Mucosa of descending colon (tissue), 3 donors: Measurements from ENCODE around the gene SSC4D. TPM values are rescaled to one million over a fixed set of nuclear protein-coding genes. Genes with fewer than 3 reads are reported as not detected.
"Not testable (repeated sequence)": the region's sequence is repeated elsewhere in the genome, so short reads cannot be mapped to it uniquely, and the experiment has no call there.

ENCODE experiments used
- ATAC-seq: fragments of 200-7000 bp; cut with Tn5 transposase; one replicate; pipeline ENCODE4 v1.9.1; 2020; ENCODE audit warnings: mild to moderate bottlenecking, moderate library complexity
- DNase-seq, 3 donors: peaks; one replicate each; pipeline ENCODE4 v3.0.0-alpha.2; 2020
- H3K36me3 ChIP-seq: fragments of 200-600 bp; one replicate; pipeline ENCODE4 v1.8.0; 2021; ENCODE audit warnings: low read depth, mild to moderate bottlenecking
- H3K4me1 ChIP-seq: fragments of 200-600 bp; one replicate; pipeline ENCODE4 v1.8.0; 2021; ENCODE audit warnings: low read depth, mild to moderate bottlenecking
- H3K4me3 ChIP-seq: fragments of 200-600 bp; one replicate; pipeline ENCODE4 v1.8.0; 2021; ENCODE audit warnings: mild to moderate bottlenecking
- H3K9me3 ChIP-seq: fragments of 200-600 bp; one replicate; pipeline ENCODE4 v1.8.0; 2021; ENCODE audit warnings: mild to moderate bottlenecking
- CTCF ChIP-seq: fragments of 200-600 bp; IDR thresholded peaks from one replicate; pipeline ENCODE4 v1.8.0; 2022; ENCODE audit warnings: antibody characterized with exemption, mild to moderate bottlenecking
- intact Hi-C, 2 donors: fragments of 100-400 bp; cut with DNase I in 1 of 2; cut with micrococcal nuclease in 1 of 2; formaldehyde crosslinking; loops; one replicate each; pipeline versions ENCODE4 v1.11.0 to v1.11.1; 2022; cut with DNase I, micrococcal nuclease
- total RNA-seq, 3 donors: library from RNA; stranded (reverse); fragmentation: NEBNext Ultra II Directional in 2 of 3; extraction: Animal tissue kit (Norgen Biotek cat#: 25700) in 2 of 3; gene quantifications; one replicate each; pipeline versions ENCODE4 v1.2.1 to v1.2.4, GENCODE V29; 2021 to 2023
- donor health status: DM: no; HTN: no; CAD: no; lungs with moderate emphysema.
- donor health status: DM: no; HTN: no; CAD: no.
- donor health status: DM: no; HTN: yes; CAD: no.

The SSC4D gene
- total RNA-seq, 3 donors from 2014 or later = 0.32 to 0.72 TPM; not detected in 1

GRCh38 chr7:76372984-76373833 lies 36.3 kb downstream of the SSC4D start:
- H3K4me3 ChIP-seq = no peak overlapping the region
- no peaks in the 10 kb centered on the region for H3K9me3 ChIP-seq
- no peaks in the 10 kb centered on the region for H3K4me1 ChIP-seq
- TF ChIP-seq CTCF = no peak
- intact Hi-C loops = no loop called here
- no peaks in the 10 kb centered on the region for H3K36me3 ChIP-seq
- peak; percentile 39 for ATAC-seq
- DNase-seq = no peak

- no peak for ATAC-seq
- intact Hi-C loops = no loop called here
- no peak for DNase-seq
- Histone ChIP-seq H3K36me3 (no peaks in the 10 kb centered on the region), H3K9me3 (no peaks in the 10 kb centered on the region), H3K4me3 (no peak overlapping the region), H3K4me1 (no peaks in the 10 kb centered on the region)
- no peak for TF ChIP-seq CTCF
Observed at GRCh38 chr7:76371396-76371795, 38.1 kb downstream of the SSC4D start.

GRCh38 chr7:76369018-76369417 lies 40.5 kb downstream of the SSC4D start:
- ATAC-seq = no peak
- H3K4me1 ChIP-seq = peaks cover 6% of the 10 kb centered on the region
- H3K9me3 ChIP-seq = no peaks in the 10 kb centered on the region
- no peak for DNase-seq
- no peak for TF ChIP-seq CTCF
- no peaks in the 10 kb centered on the region for H3K36me3 ChIP-seq
- H3K4me3 ChIP-seq = no peak overlapping the region
- intact Hi-C loops = no loop called here

- H3K4me1 ChIP-seq = peaks cover 6% of the 10 kb centered on the region
- DNase-seq = no peak
- intact Hi-C loops = no loop called here
- no peaks in the 10 kb centered on the region for H3K36me3 ChIP-seq
- no peak for ATAC-seq
- TF ChIP-seq CTCF = no peak
- no peak overlapping the region for H3K4me3 ChIP-seq
- H3K9me3 ChIP-seq = no peaks in the 10 kb centered on the region
Observed at GRCh38 chr7:76368190-76368589, 41.3 kb downstream of the SSC4D start.

- ATAC-seq = no peak
Observed at GRCh38 chr7:76364198-76364584, 45.3 kb downstream of the SSC4D start.

GRCh38 chr7:76363754-76364153 lies 45.7 kb downstream of the SSC4D start:
- intact Hi-C loops, H3K9me3 ChIP-seq, ATAC-seq: not testable (repeated sequence)

More at GRCh38 chr7:76364198-76364584, 45.3 kb downstream of the SSC4D start:
- intact Hi-C loops = no loop called here
- no peak for TF ChIP-seq CTCF
- no peak overlapping the region for H3K4me3 ChIP-seq
- peaks cover 6% of the 10 kb centered on the region for H3K4me1 ChIP-seq
- no peaks in the 10 kb centered on the region for H3K36me3 ChIP-seq
- DNase-seq = no peak
- no peaks in the 10 kb centered on the region for H3K9me3 ChIP-seq

More at GRCh38 chr7:76363754-76364153, 45.7 kb downstream of the SSC4D start:
- H3K4me1 ChIP-seq, H3K36me3 ChIP-seq, H3K4me3 ChIP-seq, DNase-seq: not testable (repeated sequence)
